ENCODE data around the gene SLX9. TPM values are rescaled to one million over a fixed set of nuclear protein-coding genes. Genes with fewer than 3 reads are reported as not detected.
A peak's percentile ranks its signal among the peaks of the same experiment; 100 is the strongest.

The SLX9 gene
- total RNA-seq, 2 donors from 2014 or later = 43.5 to 83.6 TPM

GRCh38 chr21:44898011-44898488 is 41.8 kb upstream of the SLX9 start:
- no peak overlapping the region for H3K27ac Mint-ChIP-seq
- DNase-seq (ENCODE audit: low spot score) (no peak), ATAC-seq (no peak)
- peaks cover 18 to 22% of the 10 kb centered on the region in 2 donors for H3K4me1 Mint-ChIP-seq (ENCODE audit: low read depth in 2 of 2)
- no peaks in the 10 kb centered on the region for H3K27me3 Mint-ChIP-seq
- H3K36me3 Mint-ChIP-seq = peaks cover 14% of the 10 kb centered on the region
- H3K4me3 Mint-ChIP-seq = no peak overlapping the region
- H3K9me3 Mint-ChIP-seq = no peaks in the 10 kb centered on the region

GRCh38 chr21:44898851-44899767 is 40.7 kb upstream of the SLX9 start:
- Mint-ChIP-seq H3K4me1 (ENCODE audit: low read depth in 2 of 2) (peaks cover 13 to 17% of the 10 kb centered on the region in 2 donors), H3K9me3 (no peaks in the 10 kb centered on the region), H3K36me3 (peaks cover 16% of the 10 kb centered on the region), H3K27me3 (no peaks in the 10 kb centered on the region), H3K27ac (no peak overlapping the region), H3K4me3 (no peak overlapping the region)
- ATAC-seq (no peak), DNase-seq (ENCODE audit: low spot score) (no peak)

- Mint-ChIP-seq H3K9me3 (no peaks in the 10 kb centered on the region), H3K27me3 (no peaks in the 10 kb centered on the region), H3K36me3 (peaks cover 23% of the 10 kb centered on the region), H3K27ac (no peak overlapping the region), H3K4me3 (no peak overlapping the region), H3K4me1 (ENCODE audit: low read depth in 2 of 2) (peaks cover 21 to 24% of the 10 kb centered on the region in 2 donors)
- DNase-seq (ENCODE audit: low spot score) = no peak
- no peak for ATAC-seq
Measured at GRCh38 chr21:44899768-44900558, 39.9 kb upstream of the SLX9 start.

GRCh38 chr21:44900559-44901251 is 39.1 kb upstream of the SLX9 start:
- Mint-ChIP-seq H3K27ac (no peak overlapping the region), H3K9me3 (no peaks in the 10 kb centered on the region), H3K4me1 (ENCODE audit: low read depth in 2 of 2) (peaks cover 21 to 26% of the 10 kb centered on the region in 2 donors), H3K36me3 (peaks cover 23% of the 10 kb centered on the region), H3K4me3 (no peak overlapping the region), H3K27me3 (no peaks in the 10 kb centered on the region)
- ATAC-seq (no peak), DNase-seq (ENCODE audit: low spot score) (no peak)

- H3K27me3 Mint-ChIP-seq = no peaks in the 10 kb centered on the region
- peaks cover 23% of the 10 kb centered on the region for H3K36me3 Mint-ChIP-seq
- no peak for DNase-seq (ENCODE audit: low spot score)
- H3K4me3 Mint-ChIP-seq = no peak overlapping the region
- ATAC-seq = no peak
- no peaks in the 10 kb centered on the region for H3K9me3 Mint-ChIP-seq
- peaks cover 21 to 28% of the 10 kb centered on the region in 2 donors for H3K4me1 Mint-ChIP-seq (ENCODE audit: low read depth in 2 of 2)
- H3K27ac Mint-ChIP-seq = no peak overlapping the region
Measured at GRCh38 chr21:44901391-44902074, 38.3 kb upstream of the SLX9 start.

- DNase-seq (ENCODE audit: low spot score) = no peak
- peaks cover 21 to 29% of the 10 kb centered on the region in 2 donors for H3K4me1 Mint-ChIP-seq (ENCODE audit: low read depth in 2 of 2)
- no peak for ATAC-seq
- no peak overlapping the region for H3K4me3 Mint-ChIP-seq
- peaks cover 23% of the 10 kb centered on the region for H3K36me3 Mint-ChIP-seq
- peak overlapping the region; percentile 60 to 73 for H3K27ac Mint-ChIP-seq
- H3K9me3 Mint-ChIP-seq = no peaks in the 10 kb centered on the region
- H3K27me3 Mint-ChIP-seq = no peaks in the 10 kb centered on the region
Measured at GRCh38 chr21:44902268-44903049, 37.4 kb upstream of the SLX9 start.

- Mint-ChIP-seq H3K4me1 (ENCODE audit: low read depth in 2 of 2) (peaks cover 21 to 29% of the 10 kb centered on the region in 2 donors), H3K36me3 (peaks cover 23% of the 10 kb centered on the region), H3K27ac (peak overlapping the region; percentile 60 to 73)
Measured at GRCh38 chr21:44903050-44903685, 36.7 kb upstream of the SLX9 start.

GRCh38 chr21:44903689-44904088 is 36.1 kb upstream of the SLX9 start:
- peaks cover 23% of the 10 kb centered on the region for H3K36me3 Mint-ChIP-seq
- H3K9me3 Mint-ChIP-seq = no peaks in the 10 kb centered on the region
- no peak for DNase-seq (ENCODE audit: low spot score)
- no peak overlapping the region for H3K4me3 Mint-ChIP-seq
- peaks cover 17 to 31% of the 10 kb centered on the region in 2 donors for H3K4me1 Mint-ChIP-seq (ENCODE audit: low read depth in 2 of 2)
- ATAC-seq = no peak
- peak overlapping the region in 1 of 2 donors; percentile 12 for H3K27ac Mint-ChIP-seq
- H3K27me3 Mint-ChIP-seq = no peaks in the 10 kb centered on the region

More at GRCh38 chr21:44903050-44903685, 36.7 kb upstream of the SLX9 start:
- Mint-ChIP-seq H3K27me3 (no peaks in the 10 kb centered on the region), H3K4me3 (no peak overlapping the region), H3K9me3 (no peaks in the 10 kb centered on the region)
- ATAC-seq (no peak), DNase-seq (ENCODE audit: low spot score) (no peak)

GRCh38 chr21:44904141-44904923 is 35.5 kb upstream of the SLX9 start:
- Mint-ChIP-seq H3K9me3 (no peaks in the 10 kb centered on the region), H3K36me3 (peaks cover 28% of the 10 kb centered on the region), H3K27me3 (no peaks in the 10 kb centered on the region), H3K27ac (peak overlapping the region in 1 of 2 donors; percentile 12), H3K4me1 (ENCODE audit: low read depth in 2 of 2) (peaks cover 17 to 36% of the 10 kb centered on the region in 2 donors), H3K4me3 (no peak overlapping the region)
- DNase-seq (ENCODE audit: low spot score) = no peak
- ATAC-seq = peak in 1 of 2 donors; percentile 17

GRCh38 chr21:44905016-44905727 is 34.7 kb upstream of the SLX9 start:
- Mint-ChIP-seq H3K27ac (peak overlapping the region in 1 of 2 donors; percentile 12), H3K27me3 (no peaks in the 10 kb centered on the region), H3K36me3 (peaks cover 29% of the 10 kb centered on the region)

GRCh38 chr21:44905728-44906090 is 34.1 kb upstream of the SLX9 start:
- ATAC-seq (no peak), DNase-seq (ENCODE audit: low spot score) (no peak)
- Mint-ChIP-seq H3K4me3 (no peak overlapping the region), H3K27me3 (no peaks in the 10 kb centered on the region), H3K27ac (no peak overlapping the region), H3K4me1 (ENCODE audit: low read depth in 2 of 2) (peaks cover 23 to 37% of the 10 kb centered on the region in 2 donors), H3K36me3 (peaks cover 29% of the 10 kb centered on the region), H3K9me3 (no peaks in the 10 kb centered on the region)

More at GRCh38 chr21:44905016-44905727, 34.7 kb upstream of the SLX9 start:
- Mint-ChIP-seq H3K4me3 (no peak overlapping the region), H3K9me3 (no peaks in the 10 kb centered on the region), H3K4me1 (ENCODE audit: low read depth in 2 of 2) (peaks cover 23 to 40% of the 10 kb centered on the region in 2 donors)
- DNase-seq (ENCODE audit: low spot score) = no peak
- no peak for ATAC-seq
